Suprapubic skin (tissue), 4 donors: ENCODE data around the gene HNF1B.

Experiments used
- CTCF ChIP-seq, 2 donors: fragments of 200-600 bp in 1 of 2; fragments of 450-650 bp in 1 of 2; sonication (generic) in 1 of 2; IDR thresholded peaks; one replicate each; pipeline ENCODE4 v1.5.1; 2016 to 2019; ENCODE audit warnings: antibody characterized with exemption in 2 of 2, mild to moderate bottlenecking in 1 of 2, moderate library complexity in 1 of 2
- EP300 ChIP-seq: sonication (generic); formaldehyde crosslinking; IDR thresholded peaks from one replicate; pipeline ENCODE4 v1.6.1; 2017; ENCODE audit warnings: antibody characterized with exemption
- POLR2A ChIP-seq, 2 donors: fragments of 450-650 bp; IDR thresholded peaks; one replicate each; pipeline ENCODE4 v1.6.1; 2017; ENCODE audit warnings: antibody characterized with exemption in 2 of 2, mild to moderate bottlenecking in 2 of 2, moderate library complexity in 2 of 2
- POLR2AphosphoS5 ChIP-seq, 3 donors: sonication (generic); formaldehyde crosslinking; IDR thresholded peaks; one replicate each; pipeline ENCODE4 v1.6.1; 2017; ENCODE audit warnings: antibody characterized with exemption in 3 of 3

GRCh38 chr17:37642681-37643080, 102.2 kb downstream of the HNF1B start:
- TF ChIP-seq CTCF (IDR thresholded peaks at IDR 0.05) (no peak), POLR2A (IDR thresholded peaks at IDR 0.05) (no peak), EP300 (no peak), POLR2AphosphoS5 (IDR thresholded peaks at IDR 0.05) (no peak)
